Activated B cell treated with CpG ODN at 0.5 μM for 24 hours (primary cell): Measurements from ENCODE around the gene NELFCD. TPM values are rescaled to one million over a fixed set of nuclear protein-coding genes. Genes with fewer than 3 reads are reported as not detected.

Experiments used
- ATAC-seq: fragments of 200-7000 bp; cut with Tn5 transposase; one replicate; pipeline ENCODE4 v1.10.0; 2021; ENCODE audit warnings: low read depth, mild to moderate bottlenecking, moderate library complexity
- CTCF ChIA-PET: fragments of 350-600 bp; sonication (Branson Sonifier 250); formaldehyde crosslinking; loops from one replicate; lab custom pipeline; 2021; ENCODE audit warnings: antibody characterized with exemption; lab: Charles Lee
- POLR2A ChIA-PET: fragments of 350-600 bp; sonication (Branson Sonifier 250); formaldehyde crosslinking; loops from one replicate; lab custom pipeline; 2021; ENCODE audit warnings: antibody characterized with exemption; lab: Charles Lee
- DNase-seq: peaks from one replicate; pipeline ENCODE4 v3.0.0; 2022
- H3K27ac Mint-ChIP-seq: one replicate; pipeline ENCODE4 v1.8.0; 2020; ENCODE audit warnings: mixed read lengths
- H3K27me3 Mint-ChIP-seq: one replicate; pipeline ENCODE4 v1.8.0; 2021; ENCODE audit warnings: mixed read lengths
- H3K36me3 Mint-ChIP-seq: one replicate; pipeline ENCODE4 v1.8.0; 2021; ENCODE audit warnings: low read depth, mixed read lengths
- H3K4me1 Mint-ChIP-seq: one replicate; pipeline ENCODE4 v1.8.0; 2021; ENCODE audit warnings: mixed read lengths
- H3K4me3 Mint-ChIP-seq: one replicate; pipeline ENCODE4 v1.8.0; 2020; ENCODE audit warnings: mild to moderate bottlenecking, mixed read lengths
- H3K9me3 Mint-ChIP-seq: one replicate; pipeline ENCODE4 v1.8.0; 2020; ENCODE audit warnings: mixed read lengths
- intact Hi-C: fragments of 100-400 bp; cut with micrococcal nuclease; formaldehyde crosslinking; loops from one replicate; pipeline ENCODE4 v1.15.1; 2024
- total RNA-seq: library from RNA; stranded (reverse); gene quantifications from 2 replicates; pipeline ENCODE4 v1.2.3, GENCODE V29; 2022
- TF ChIP-seq, protein P1 (sequence below): fragments of 200-600 bp; IDR thresholded peaks from one replicate; pipeline ENCODE4 v1.8.0; 2022; ENCODE audit warnings: antibody characterized with exemption, mild to moderate bottlenecking

NELFCD gene
- total RNA-seq, 1 donor from 2014 or later: 107 TPM

DNA sequence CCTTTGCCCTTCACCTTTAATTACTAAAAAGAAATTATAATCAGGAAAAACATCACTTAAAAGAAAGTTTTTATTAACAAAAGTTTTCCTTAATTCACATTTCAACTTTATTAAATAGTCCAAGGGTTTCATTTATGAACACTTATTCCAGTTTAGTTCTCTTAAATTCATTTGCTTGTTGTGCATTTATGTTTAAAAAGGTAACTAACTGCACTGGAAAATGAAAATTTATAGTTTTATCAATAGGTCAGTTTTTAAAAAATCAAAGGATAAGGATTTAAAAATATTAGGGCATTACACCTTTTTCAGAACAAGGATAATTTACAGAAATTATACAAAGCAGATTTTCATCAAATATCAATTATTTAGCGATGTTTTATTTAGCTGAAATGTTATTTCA is 52.0 kb downstream of the NELFCD start:
- no peaks in the 10 kb centered on the region for H3K27me3 Mint-ChIP-seq
- H3K27ac Mint-ChIP-seq: peak overlapping the region; percentile 94
- intact Hi-C loops: loop anchor here (5.0 kb wide), 1 partner anchor 381 kb away; the partner anchor contains the start of gene STX16
- peaks cover 83% of the 10 kb centered on the region for H3K36me3 Mint-ChIP-seq
- DNase-seq (no peak), ATAC-seq (no peak)
- peak overlapping the region; percentile 96 for H3K4me3 Mint-ChIP-seq
- peaks cover 43% of the 10 kb centered on the region for H3K4me1 Mint-ChIP-seq
- POLR2A ChIA-PET: interaction anchor here (1.1 to 4.4 kb wide), 20 partner anchors 9 to 381 kb away, joined by 3 to 89 read pairs (median 12); partner anchors contain the start of genes CTSZ, NELFCD, PRELID3B and STX16
- H3K9me3 Mint-ChIP-seq: no peaks in the 10 kb centered on the region
- TF ChIP-seq, protein P1, sequence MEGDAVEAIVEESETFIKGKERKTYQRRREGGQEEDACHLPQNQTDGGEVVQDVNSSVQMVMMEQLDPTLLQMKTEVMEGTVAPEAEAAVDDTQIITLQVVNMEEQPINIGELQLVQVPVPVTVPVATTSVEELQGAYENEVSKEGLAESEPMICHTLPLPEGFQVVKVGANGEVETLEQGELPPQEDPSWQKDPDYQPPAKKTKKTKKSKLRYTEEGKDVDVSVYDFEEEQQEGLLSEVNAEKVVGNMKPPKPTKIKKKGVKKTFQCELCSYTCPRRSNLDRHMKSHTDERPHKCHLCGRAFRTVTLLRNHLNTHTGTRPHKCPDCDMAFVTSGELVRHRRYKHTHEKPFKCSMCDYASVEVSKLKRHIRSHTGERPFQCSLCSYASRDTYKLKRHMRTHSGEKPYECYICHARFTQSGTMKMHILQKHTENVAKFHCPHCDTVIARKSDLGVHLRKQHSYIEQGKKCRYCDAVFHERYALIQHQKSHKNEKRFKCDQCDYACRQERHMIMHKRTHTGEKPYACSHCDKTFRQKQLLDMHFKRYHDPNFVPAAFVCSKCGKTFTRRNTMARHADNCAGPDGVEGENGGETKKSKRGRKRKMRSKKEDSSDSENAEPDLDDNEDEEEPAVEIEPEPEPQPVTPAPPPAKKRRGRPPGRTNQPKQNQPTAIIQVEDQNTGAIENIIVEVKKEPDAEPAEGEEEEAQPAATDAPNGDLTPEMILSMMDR: no peak
- CTCF ChIA-PET: interaction anchor here (0.7 to 2.4 kb wide), 4 partner anchors 28 to 189 kb away, joined by 3 to 10 read pairs (median 4); partner anchors contain the start of gene GNAS

DNA sequence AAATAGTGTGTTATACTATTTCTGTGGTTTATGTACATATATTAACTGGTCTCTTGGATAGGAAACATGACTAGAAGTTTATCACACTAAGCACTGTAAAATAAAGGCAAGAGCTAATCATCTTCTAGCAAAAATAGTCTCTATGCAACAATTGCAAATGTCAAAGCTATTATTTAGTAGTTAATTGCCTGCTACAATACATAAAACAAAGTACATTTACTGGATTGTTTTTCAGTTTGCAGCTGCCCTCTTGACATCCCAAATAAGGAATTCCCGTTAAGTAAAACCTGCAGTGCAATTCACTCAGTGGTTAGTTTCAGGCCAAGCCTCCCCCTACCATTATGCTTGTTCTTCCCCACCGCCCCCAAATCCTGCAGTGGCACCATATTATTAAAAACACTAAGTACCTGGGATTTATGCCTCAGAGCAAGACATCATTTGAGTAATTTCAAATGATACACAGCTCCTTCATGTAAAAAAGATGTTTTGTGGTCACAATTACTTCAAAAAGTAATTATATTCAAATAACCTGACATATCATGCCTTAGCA is 52.6 kb downstream of the NELFCD start:
- Mint-ChIP-seq H3K36me3 (peaks cover 80% of the 10 kb centered on the region), H3K4me1 (peaks cover 38% of the 10 kb centered on the region), H3K27me3 (no peaks in the 10 kb centered on the region), H3K27ac (no peak overlapping the region), H3K4me3 (no peak overlapping the region), H3K9me3 (no peaks in the 10 kb centered on the region)
- TF ChIP-seq, protein P1: no peak
- ChIA-PET CTCF (interaction anchor here (0.7 to 1.3 kb wide), 3 partner anchors 28 to 188 kb away, joined by 3 to 4 read pairs (median 4); partner anchors contain the start of gene GNAS), POLR2A (interaction anchor here (1.7 to 4.4 kb wide), 8 partner anchors 9 to 382 kb away, joined by 11 to 89 read pairs (median 58); partner anchors contain the start of genes CTSZ, PRELID3B, STX16 and TUBB1)
- no peak for ATAC-seq
- no peak for DNase-seq
- intact Hi-C loops: loop anchor here (5.0 kb wide), 1 partner anchor 381 kb away; the partner anchor contains the start of gene STX16

DNA sequence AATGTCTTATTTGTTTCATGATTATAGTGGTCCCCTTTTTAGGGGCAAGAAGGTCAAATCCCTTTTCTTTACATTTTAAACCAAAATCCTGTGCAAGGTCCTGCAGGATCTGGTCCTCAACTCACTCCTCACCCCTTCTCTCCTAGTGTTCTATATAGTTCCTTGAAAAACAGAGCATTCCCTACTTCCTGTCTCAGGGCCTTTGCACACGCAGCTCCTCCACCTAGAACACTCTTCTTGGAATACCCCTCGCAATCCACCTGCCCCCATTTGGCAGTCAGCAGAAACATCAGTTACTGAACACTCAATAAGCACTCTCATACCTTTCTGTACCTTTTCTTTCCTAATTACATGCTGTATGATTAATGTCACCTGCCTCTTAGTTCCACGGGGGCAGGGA is 54.3 kb downstream of the NELFCD start:
- no peak for DNase-seq
- no peak overlapping the region for H3K4me3 Mint-ChIP-seq

DNA sequence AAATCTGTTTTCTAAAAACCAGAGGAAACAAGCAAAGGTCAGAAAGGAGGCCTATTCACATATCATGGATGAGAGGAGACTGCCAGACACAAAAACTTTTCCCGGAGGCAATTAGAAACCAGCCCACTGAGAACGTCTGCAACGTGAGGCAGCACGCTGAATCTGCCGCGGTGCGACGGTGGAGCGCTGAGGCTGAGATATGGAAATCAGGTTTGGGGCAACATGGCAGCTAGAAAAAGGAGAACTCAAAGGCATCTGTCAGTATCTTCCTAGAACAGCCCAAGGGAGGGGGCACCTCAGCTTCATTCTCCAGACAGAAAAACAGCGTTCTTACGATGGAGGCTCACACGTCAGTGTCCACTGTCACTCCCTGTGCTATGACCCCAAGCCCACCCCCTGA is 56.3 kb downstream of the NELFCD start:
- TF ChIP-seq, protein P1: no peak
- intact Hi-C loops: no loop called here
- no peak overlapping the region for H3K27ac Mint-ChIP-seq
- ChIA-PET CTCF (no interaction called here), POLR2A (no interaction called here)
- peaks cover 37% of the 10 kb centered on the region for H3K4me1 Mint-ChIP-seq
- no peaks in the 10 kb centered on the region for H3K27me3 Mint-ChIP-seq
- H3K36me3 Mint-ChIP-seq: peaks cover 66% of the 10 kb centered on the region
- no peaks in the 10 kb centered on the region for H3K9me3 Mint-ChIP-seq
- ATAC-seq (no peak), DNase-seq (no peak)
- H3K4me3 Mint-ChIP-seq: no peak overlapping the region

More for the DNA sequence above, 54.3 kb downstream of the NELFCD start:
- TF ChIP-seq, protein P1: no peak
- POLR2A ChIA-PET: no interaction called here
- CTCF ChIA-PET: no interaction called here
- no peak for ATAC-seq
- Mint-ChIP-seq H3K4me1 (peaks cover 33% of the 10 kb centered on the region), H3K36me3 (peaks cover 70% of the 10 kb centered on the region), H3K27ac (no peak overlapping the region), H3K27me3 (no peaks in the 10 kb centered on the region), H3K9me3 (no peaks in the 10 kb centered on the region)
- intact Hi-C loops: no loop called here

DNA sequence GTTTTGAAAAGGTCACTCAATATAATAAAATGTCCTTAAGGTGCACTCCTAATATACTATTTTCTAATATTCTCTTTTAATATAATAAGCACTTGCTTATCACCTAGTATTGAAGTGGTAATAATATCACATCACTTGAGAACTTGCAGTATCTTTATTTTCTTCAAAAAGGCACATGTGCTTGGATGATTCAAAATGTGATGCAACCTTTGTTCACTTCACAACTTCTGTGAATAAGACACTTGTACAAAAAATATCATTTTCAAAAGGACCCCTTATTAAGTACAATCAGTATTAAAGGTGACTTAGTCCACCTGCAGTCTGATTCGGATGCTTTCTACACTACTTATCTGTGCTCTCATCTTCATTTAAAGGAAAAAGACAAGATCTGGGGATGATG is 58.2 kb downstream of the NELFCD start:
- ChIA-PET CTCF (no interaction called here), POLR2A (no interaction called here)
- no peak overlapping the region for H3K27ac Mint-ChIP-seq
- TF ChIP-seq, protein P1: no peak
- no peak overlapping the region for H3K4me3 Mint-ChIP-seq
- DNase-seq (no peak), ATAC-seq (no peak)
- H3K27me3 Mint-ChIP-seq: no peaks in the 10 kb centered on the region
- H3K36me3 Mint-ChIP-seq: peaks cover 58% of the 10 kb centered on the region
- H3K4me1 Mint-ChIP-seq: peaks cover 45% of the 10 kb centered on the region
- intact Hi-C loops: no loop called here
- no peaks in the 10 kb centered on the region for H3K9me3 Mint-ChIP-seq
